ENCODE results near the gene PLS1. TPM values are rescaled to one million over a fixed set of nuclear protein-coding genes. Genes with fewer than 3 reads are reported as not detected.
"Not testable (repeated sequence)": the region's sequence is repeated elsewhere in the genome, so short reads cannot be mapped to it uniquely, and the experiment has no call there.

The PLS1 gene
- polyA plus RNA-seq, 1 of the 3 experiments (the other 2 are of a cell fraction): 2.9 TPM

- 0 out of 2 replicates have a peak, but pooled peaks cover 4% of the 10 kb centered on the region for H3K79me2 ChIP-seq (ENCODE audit: insufficient read depth)
- H3K27me3 ChIP-seq (ENCODE audit: insufficient read depth): no peaks in the 10 kb centered on the region
- TF ChIP-seq RAD21 (IDR thresholded peaks at IDR 0.05; ENCODE audit: low read length): no peak
- TF ChIP-seq GATA2 (CRISPR knock-in tag; IDR thresholded peaks at IDR 0.05): no peak
- no peak for TF ChIP-seq SIN3A (IDR thresholded peaks at IDR 0.05; ENCODE audit: borderline replicate concordance, low read depth, low read length)
- no peak for TF ChIP-seq FOSL2 (IDR thresholded peaks at IDR 0.05; ENCODE audit: borderline replicate concordance, low read depth)
- TF ChIP-seq RFX5 (IDR thresholded peaks at IDR 0.05; ENCODE audit: low read length): no peak
- no peak for TF ChIP-seq YY1 (IDR thresholded peaks at IDR 0.05; ENCODE audit: low read depth)
- no peak for TF ChIP-seq REST (IDR thresholded peaks at IDR 0.05; ENCODE audit: low read depth, low read length)
- TF ChIP-seq EP300 (IDR thresholded peaks at IDR 0.05; ENCODE audit: borderline replicate concordance in 1 of 2, low read depth in 1 of 2, low read length in 1 of 2): no peak
- ChIA-PET CTCF (no interaction called here), POLR2A (no interaction called here)
- DNase-seq: no peak
- WGBS (ENCODE audit: low lambda C conversion rate): 97% methylated on average over 7 of the region's 7 CpGs
- H3K9me2 ChIP-seq: no peaks in the 10 kb centered on the region
- no peaks in the 10 kb centered on the region for H4K20me1 ChIP-seq (ENCODE audit: insufficient read depth)
- H3K9me3 ChIP-seq: no peaks in the 10 kb centered on the region
- H2AFZ ChIP-seq (ENCODE audit: low read depth): no peak overlapping the region
- no peak overlapping the region for H3K4me2 ChIP-seq
- no peak overlapping the region for H3K27ac ChIP-seq (ENCODE audit: low read depth in 2 of 2, low read length in 1 of 2)
- no peak overlapping the region for H3K4me3 ChIP-seq (ENCODE audit: low read depth in 2 of 2, low read length in 1 of 2)
- no peaks in the 10 kb centered on the region for H3K4me1 ChIP-seq (ENCODE audit: control insufficient read depth in 1 of 2, insufficient read depth in 2 of 2, low read depth in 1 of 2, low read length in 1 of 2)
- peaks cover 15 to 39% of the 10 kb centered on the region in 2 experiments for H3K36me3 ChIP-seq (replicated peaks in 1 of 2; ENCODE audit: control insufficient read depth in 1 of 2, insufficient read depth in 2 of 2, low read length in 1 of 2)
- no peak overlapping the region for H3K9ac ChIP-seq
- no peaks in the 10 kb centered on the region for H3F3A ChIP-seq (replicated peaks; ENCODE audit: insufficient read depth)
Observed at GRCh38 chr3:142746646-142747045, 150.5 kb downstream of the PLS1 start.

GRCh38 chr3:142750531-142750930 lies 154.3 kb downstream of the PLS1 start:
- POLR2A ChIA-PET: not testable (repeated sequence)

GRCh38 chr3:142752605-142753004 lies 156.4 kb downstream of the PLS1 start:
- H3K4me3 ChIP-seq (ENCODE audit: low read depth in 2 of 2, low read length in 1 of 2); H3K9me3 ChIP-seq; H3K4me2 ChIP-seq; H4K20me1 ChIP-seq (ENCODE audit: insufficient read depth); H3K27me3 ChIP-seq (ENCODE audit: insufficient read depth); CTCF ChIA-PET; POLR2A ChIA-PET; H3K79me2 ChIP-seq (ENCODE audit: insufficient read depth); H3K9me2 ChIP-seq; DNase-seq; H3K9ac ChIP-seq; H3K4me1 ChIP-seq (ENCODE audit: control insufficient read depth in 1 of 2, insufficient read depth in 2 of 2, low read depth in 1 of 2, low read length in 1 of 2); H3F3A ChIP-seq (replicated peaks; ENCODE audit: insufficient read depth); H3K27ac ChIP-seq (ENCODE audit: low read depth in 2 of 2, low read length in 1 of 2); H2AFZ ChIP-seq (ENCODE audit: low read depth): not testable (repeated sequence)
- H3K36me3 ChIP-seq (replicated peaks in 1 of 2; ENCODE audit: control insufficient read depth in 1 of 2, insufficient read depth in 2 of 2, low read length in 1 of 2): peaks cover 15 to 26% of the 10 kb centered on the region in 2 experiments
- 100% methylated on average over 3 of the region's 4 CpGs for WGBS (ENCODE audit: low lambda C conversion rate)

More at GRCh38 chr3:142750531-142750930, 154.3 kb downstream of the PLS1 start:
- DNase-seq; H3F3A ChIP-seq (replicated peaks; ENCODE audit: insufficient read depth); CTCF ChIA-PET; H4K20me1 ChIP-seq (ENCODE audit: insufficient read depth); H3K9me2 ChIP-seq; H3K4me3 ChIP-seq (ENCODE audit: low read depth in 2 of 2, low read length in 1 of 2); H3K4me1 ChIP-seq (ENCODE audit: control insufficient read depth in 1 of 2, insufficient read depth in 2 of 2, low read depth in 1 of 2, low read length in 1 of 2); H3K9me3 ChIP-seq; H3K27me3 ChIP-seq (ENCODE audit: insufficient read depth); H3K9ac ChIP-seq; H3K79me2 ChIP-seq (ENCODE audit: insufficient read depth); H3K4me2 ChIP-seq; H3K27ac ChIP-seq (ENCODE audit: low read depth in 2 of 2, low read length in 1 of 2); H2AFZ ChIP-seq (ENCODE audit: low read depth): not testable (repeated sequence)
- 97% methylated on average over 4 of the region's 4 CpGs for WGBS (ENCODE audit: low lambda C conversion rate)
- peaks cover 15 to 34% of the 10 kb centered on the region in 2 experiments for H3K36me3 ChIP-seq (replicated peaks in 1 of 2; ENCODE audit: control insufficient read depth in 1 of 2, insufficient read depth in 2 of 2, low read length in 1 of 2)

All from SK-N-SH (cell line).